GM21576 (cell line): ENCODE data around the gene PRDX4.
"Not testable (repeated sequence)": the region's sequence is repeated elsewhere in the genome, so short reads cannot be mapped to it uniquely, and the experiment has no call there.

ENCODE experiments used
- ATAC-seq: cut with Tn5 transposase; IDR thresholded peaks from one replicate; pipeline ENCODE4 v1.9.1; 2021; ENCODE audit warnings: mild to moderate bottlenecking, moderate library complexity; ENCODE audit not compliant: unreplicated experiment

Gene PRDX4

GRCh38 chrX:23667239-23668177 lies at the start of gene PRDX4:
PRDX4 (plus strand) TSS chrX:23667493; CDS start chrX:23667571, 78 bp downstream.
- peak; percentile 65 for ATAC-seq

- no peak for ATAC-seq
Observed at GRCh38 chrX:23621621-23622265, 45.5 kb upstream of the PRDX4 start.

DNA sequence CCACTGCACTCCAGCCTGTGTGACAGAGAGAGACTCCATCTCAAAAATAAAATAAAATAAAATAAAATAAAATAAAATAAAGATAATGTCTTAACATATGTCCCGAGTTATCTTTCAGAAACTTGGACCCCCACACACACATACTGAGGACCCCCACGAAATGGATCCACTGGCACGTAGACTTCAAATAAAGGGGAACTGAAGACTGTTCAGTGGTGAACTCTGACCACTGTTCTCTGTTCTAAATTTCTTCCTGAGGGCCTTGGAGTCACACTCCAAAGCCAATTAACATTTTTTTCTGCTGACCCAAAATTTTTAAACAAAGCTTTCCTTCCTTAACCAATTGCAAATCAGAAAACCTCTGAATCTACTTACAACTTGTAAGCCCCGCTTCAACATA lies 43.5 kb upstream of the PRDX4 start:
- ATAC-seq, result no peak

GRCh38 chrX:23626651-23627050 lies 40.6 kb upstream of the PRDX4 start:
- no peak for ATAC-seq

- no peak for ATAC-seq
Observed at GRCh38 chrX:23628131-23628530, 39.2 kb upstream of the PRDX4 start.

DNA sequence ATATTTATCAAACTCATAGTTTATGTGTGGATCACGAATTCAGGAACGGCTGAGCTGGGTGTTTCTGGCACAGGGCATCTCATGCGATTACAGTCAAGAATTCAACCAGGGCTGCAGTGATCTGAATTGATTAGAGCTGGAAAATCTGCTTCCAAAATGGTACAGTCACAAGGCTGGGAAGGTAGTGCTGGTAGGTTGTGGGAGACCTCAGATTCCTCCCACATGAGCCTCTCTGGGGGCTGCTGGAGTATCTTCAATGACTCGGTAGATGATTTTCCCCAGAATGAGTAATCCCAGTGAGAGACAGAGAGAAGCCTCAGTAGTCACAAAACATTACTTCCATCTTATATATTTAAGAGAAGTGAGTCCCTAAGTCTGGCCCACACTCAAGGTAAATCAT lies 36.2 kb upstream of the PRDX4 start:
- no peak for ATAC-seq

DNA sequence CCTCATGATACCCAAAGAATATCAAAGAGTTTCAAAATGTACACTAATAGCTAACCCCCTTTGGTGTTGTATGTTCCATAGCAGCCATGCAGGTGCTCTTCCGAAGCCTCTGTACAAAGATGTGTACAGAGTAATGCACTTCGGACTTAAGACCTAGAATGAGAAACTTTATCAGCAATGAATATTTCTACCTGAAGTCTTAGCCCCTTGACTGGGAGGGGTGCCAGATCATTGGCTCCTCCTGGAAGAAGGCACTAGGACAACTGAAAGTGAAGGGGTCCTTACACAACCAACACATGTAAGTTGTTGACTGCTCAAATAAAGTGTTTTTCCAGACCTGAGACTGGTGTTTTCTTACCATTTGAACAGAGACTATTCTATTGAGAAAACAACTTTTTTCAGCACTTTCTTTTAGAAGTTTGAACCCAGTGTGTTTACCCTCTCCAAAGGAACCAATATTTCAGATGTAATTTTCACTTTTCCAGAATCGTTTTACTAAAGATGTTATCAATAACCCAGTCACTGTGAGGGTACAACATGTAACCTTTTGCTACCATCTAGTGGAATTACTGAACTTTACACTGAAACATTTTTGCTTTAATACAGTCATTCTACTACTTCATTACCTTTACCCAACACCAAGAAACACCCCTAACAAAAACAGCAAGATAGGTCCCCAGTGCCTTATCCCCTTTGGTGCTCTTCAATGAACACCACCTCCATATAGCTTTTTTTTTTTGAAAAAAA lies 33.3 kb upstream of the PRDX4 start:
- no peak for ATAC-seq

DNA sequence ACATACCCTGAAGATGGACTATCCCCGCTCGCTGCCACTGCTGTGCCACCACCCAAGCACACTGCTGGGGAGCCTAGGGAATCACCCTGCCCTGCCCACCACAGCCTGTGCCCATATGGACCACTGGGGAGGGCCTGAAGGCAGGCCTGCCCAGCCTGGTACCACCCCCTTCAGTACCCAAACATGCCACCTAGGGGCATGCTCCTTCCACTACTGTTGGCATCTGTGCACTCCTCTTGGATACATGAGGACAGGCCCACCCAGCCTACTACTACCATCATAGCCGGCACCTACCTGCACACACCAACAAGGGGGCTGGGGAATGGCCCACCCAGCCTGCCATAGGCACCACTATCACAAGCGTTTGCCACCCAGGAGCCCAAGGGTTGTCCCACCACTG lies 30.1 kb upstream of the PRDX4 start:
- peak; percentile 90 for ATAC-seq

- no peak for ATAC-seq
Observed at GRCh38 chrX:23643020-23643419, 24.3 kb upstream of the PRDX4 start.

DNA sequence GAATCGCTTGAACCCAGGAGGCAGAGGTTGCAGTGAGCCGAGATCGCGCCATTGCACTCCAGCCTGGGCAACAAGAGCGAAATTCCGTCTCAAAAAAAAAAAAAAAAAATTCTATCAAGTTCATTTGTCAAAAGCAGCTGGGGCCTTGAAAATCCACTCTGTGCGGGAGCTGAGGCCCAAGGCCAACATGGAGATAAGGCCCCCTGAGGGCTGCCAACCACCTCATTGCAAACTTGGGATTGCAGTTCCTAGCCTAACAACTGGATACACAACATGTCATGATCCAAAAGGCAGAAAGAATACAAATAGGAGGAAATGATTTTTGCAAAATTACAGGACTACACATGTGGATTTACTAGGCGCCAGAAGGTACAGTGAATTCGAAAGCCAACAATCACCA lies 22.5 kb upstream of the PRDX4 start:
- ATAC-seq, result no peak

DNA sequence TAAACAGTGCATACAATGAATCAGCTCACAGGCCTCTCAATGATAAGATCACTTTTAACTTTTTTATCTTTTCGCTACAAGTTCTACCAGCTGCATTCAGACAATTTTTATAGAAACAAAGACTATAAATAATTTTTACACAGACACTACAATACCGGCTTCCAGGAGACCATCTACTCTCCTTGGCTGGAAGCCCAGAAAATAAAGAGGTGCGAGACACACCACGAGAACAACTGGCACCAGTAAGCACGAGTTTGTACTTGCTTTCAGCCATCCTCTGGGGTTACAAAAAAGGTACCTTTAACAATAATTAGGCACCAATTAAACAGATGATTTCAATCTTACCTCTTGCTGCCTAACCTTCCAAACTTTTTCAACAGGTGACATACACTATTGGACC lies 11.2 kb upstream of the PRDX4 start:
- ATAC-seq, result no peak

- no peak for ATAC-seq
Observed at GRCh38 chrX:23656684-23657083, 10.6 kb upstream of the PRDX4 start.

DNA sequence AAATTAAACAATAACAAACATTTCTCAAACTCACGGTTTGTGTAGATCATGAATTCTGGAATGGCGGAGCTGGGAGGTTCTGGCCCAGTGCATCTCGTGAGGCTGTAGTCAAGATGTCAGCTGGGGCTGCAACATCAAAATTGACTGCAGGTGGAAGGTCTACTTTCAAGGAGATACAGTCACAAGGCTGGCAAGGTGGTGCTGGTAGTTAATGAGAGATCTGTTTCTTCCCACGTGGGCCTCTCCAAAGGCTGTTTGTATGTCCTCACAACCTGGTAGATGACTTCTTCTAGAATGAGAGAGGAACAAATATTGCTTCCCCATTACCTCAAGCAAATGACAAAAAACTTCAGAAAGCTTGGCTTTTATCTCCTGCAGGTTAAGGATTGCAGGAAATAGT lies 8.0 kb upstream of the PRDX4 start:
- no peak for ATAC-seq

DNA sequence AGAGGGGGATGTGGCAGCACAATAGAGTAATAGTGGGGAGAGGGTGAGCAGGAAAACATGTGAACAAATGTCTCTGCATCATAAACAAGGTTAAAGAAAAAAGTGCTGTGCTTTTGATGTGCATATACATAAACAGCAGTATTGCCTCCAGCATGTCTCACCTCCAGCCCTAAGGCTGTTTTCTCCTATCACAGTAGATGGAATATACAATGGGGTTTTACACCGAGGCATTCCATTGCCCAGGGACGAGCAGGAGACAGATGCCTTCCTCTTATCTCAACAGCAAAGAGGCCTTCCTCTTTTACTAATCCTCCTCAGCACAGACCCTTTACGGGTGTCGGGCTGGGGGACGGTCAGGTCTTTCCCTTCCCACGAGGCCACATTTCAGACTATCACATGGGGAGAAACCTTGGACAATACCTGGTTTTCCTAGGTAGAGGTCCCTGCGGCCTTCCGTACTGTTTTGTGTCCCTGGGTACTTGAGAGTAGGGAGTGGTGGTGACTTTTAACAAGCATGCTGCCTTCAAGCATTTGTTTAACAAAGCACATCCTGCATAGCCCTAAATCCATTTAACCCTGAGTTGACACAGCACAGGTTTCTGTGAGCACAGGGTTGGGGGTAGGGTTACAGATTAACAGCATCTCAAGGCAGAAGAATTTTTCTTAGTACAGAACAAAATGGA lies 7.1 kb upstream of the PRDX4 start:
- ATAC-seq, result not testable (repeated sequence)

DNA sequence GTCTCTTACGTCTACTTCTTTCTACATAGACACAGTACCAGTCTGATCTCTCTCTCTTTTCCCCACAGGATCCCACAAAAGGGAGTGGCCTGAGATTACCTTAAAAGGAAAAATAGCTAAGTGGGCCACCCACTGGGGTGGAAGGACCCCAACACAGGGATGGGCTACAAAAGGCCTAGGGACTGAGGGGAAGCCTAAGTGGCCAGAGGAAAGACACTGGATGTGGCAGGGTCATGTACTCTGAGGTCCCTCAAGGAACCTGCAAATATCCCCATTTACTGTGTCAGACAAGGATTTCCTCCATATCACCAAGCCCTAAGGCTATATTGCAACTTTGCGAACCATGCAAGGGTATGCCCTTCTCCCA lies 6.5 kb upstream of the PRDX4 start:
- ATAC-seq, result no peak

GRCh38 chrX:23661671-23662070 lies 5.6 kb upstream of the PRDX4 start:
- ATAC-seq, result no peak

- no peak for ATAC-seq
Observed at GRCh38 chrX:23662187-23662586, 5.1 kb upstream of the PRDX4 start.

- ATAC-seq, result no peak
Observed at GRCh38 chrX:23662853-23663252, 4.4 kb upstream of the PRDX4 start.

DNA sequence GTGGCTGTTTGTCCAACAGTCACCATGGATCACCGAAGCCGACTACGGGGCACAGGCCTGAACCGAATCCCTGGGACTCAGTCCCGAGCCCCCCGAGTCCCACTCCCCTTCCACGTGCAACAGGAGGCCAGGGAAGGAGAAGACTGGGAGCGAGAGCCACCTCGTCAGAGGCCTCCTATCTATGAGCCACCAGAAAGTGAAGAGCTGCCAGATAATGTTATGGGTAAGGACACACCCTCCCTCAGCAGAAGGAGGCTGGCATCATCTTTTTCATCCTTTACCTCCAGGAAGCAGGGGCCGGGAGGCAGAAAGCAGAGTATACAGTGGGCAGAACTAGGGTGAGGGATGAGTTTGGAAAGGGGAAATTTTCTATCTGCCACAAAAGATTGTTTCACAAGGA lies 2.8 kb upstream of the PRDX4 start:
- ATAC-seq, result no peak

DNA sequence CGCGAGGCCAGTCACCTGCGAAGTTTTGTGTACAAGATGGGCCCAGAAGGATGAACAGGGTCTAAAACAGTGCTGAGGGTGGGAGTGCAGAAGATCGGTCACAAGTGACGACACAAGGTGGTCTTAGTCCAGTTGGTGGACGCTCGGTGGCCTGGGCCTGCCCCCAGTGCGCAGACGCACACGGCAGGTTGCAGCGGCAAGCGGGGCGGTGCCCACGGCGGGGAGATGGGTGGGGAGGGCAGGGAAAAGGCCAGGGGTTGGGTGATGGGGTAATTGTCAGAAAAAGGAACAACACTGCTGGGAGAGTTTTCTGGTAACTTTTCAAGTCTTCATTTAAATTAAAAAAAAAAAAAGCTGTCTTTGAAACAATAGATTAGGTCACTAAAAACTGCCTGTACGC lies 1.0 kb upstream of the PRDX4 start:
- ATAC-seq, result no peak

GRCh38 chrX:23668335-23668734 lies 1.0 kb downstream of the PRDX4 start:
- ATAC-seq, result no peak
